Activated CD8-positive, alpha-beta T cell treated with anti-CD3 and anti-CD28 coated beads, Interleukin-2, amount 10 ng/mL, durations not matched to agents 7 days and 5 days (primary cell): ENCODE results near the gene COBLL1. TPM values are rescaled to one million over a fixed set of nuclear protein-coding genes. Genes with fewer than 3 reads are reported as not detected.

Experiments
- ATAC-seq: fragments of 150-1000 bp; cut with Tn5 transposase; one replicate; pipeline ENCODE4 v1.10.0; 2021; ENCODE audit warnings: moderate library complexity
- CTCF ChIA-PET: fragments of 350-600 bp; sonication (Branson Sonifier 250); formaldehyde crosslinking; loops from one replicate; lab custom pipeline; 2021; ENCODE audit warnings: antibody characterized with exemption; lab: Charles Lee
- POLR2A ChIA-PET: fragments of 350-600 bp; sonication (Branson Sonifier 250); formaldehyde crosslinking; loops from one replicate; lab custom pipeline; 2021; ENCODE audit warnings: antibody characterized with exemption; lab: Charles Lee
- DNase-seq: peaks from one replicate; pipeline ENCODE4 v3.0.0-alpha.2; 2020
- H3K27ac Mint-ChIP-seq: one replicate; pipeline ENCODE4 v1.8.0; 2021; ENCODE audit warnings: mild to moderate bottlenecking, mixed read lengths
- H3K27me3 Mint-ChIP-seq: one replicate; pipeline ENCODE4 v1.8.0; 2021; ENCODE audit warnings: low read depth, mixed read lengths
- H3K36me3 Mint-ChIP-seq: one replicate; pipeline ENCODE4 v1.8.0; 2021; ENCODE audit warnings: low read depth, mixed read lengths
- H3K4me1 Mint-ChIP-seq: one replicate; pipeline ENCODE4 v1.8.0; 2021; ENCODE audit warnings: low read depth, mixed read lengths
- H3K4me3 Mint-ChIP-seq: one replicate; pipeline ENCODE4 v1.8.0; 2021; ENCODE audit warnings: mild to moderate bottlenecking, mixed read lengths
- H3K9me3 Mint-ChIP-seq: one replicate; pipeline ENCODE4 v1.8.0; 2022; ENCODE audit warnings: mixed read lengths; ENCODE audit not compliant: insufficient read depth
- total RNA-seq, 2 experiments: library from RNA; stranded (reverse); gene quantifications; one replicate each; pipeline ENCODE4 v1.2.3, GENCODE V29; 2021

The COBLL1 gene
- total RNA-seq, 2 experiments from 2014 or later: not detected

GRCh38 chr2:164812378-164812777 is 29.2 kb downstream of the COBLL1 start:
- H3K27ac Mint-ChIP-seq: no peak overlapping the region
- no peaks in the 10 kb centered on the region for H3K27me3 Mint-ChIP-seq
- CTCF ChIA-PET: no interaction called here
- DNase-seq (no peak), ATAC-seq (no peak)
- POLR2A ChIA-PET: no interaction called here
- no peak overlapping the region for H3K4me3 Mint-ChIP-seq
- H3K36me3 Mint-ChIP-seq: no peaks in the 10 kb centered on the region
- H3K4me1 Mint-ChIP-seq: no peaks in the 10 kb centered on the region
- no peaks in the 10 kb centered on the region for H3K9me3 Mint-ChIP-seq

- POLR2A ChIA-PET: no interaction called here
- CTCF ChIA-PET: no interaction called here
- Mint-ChIP-seq H3K36me3 (no peaks in the 10 kb centered on the region), H3K27me3 (no peaks in the 10 kb centered on the region), H3K4me1 (no peaks in the 10 kb centered on the region), H3K9me3 (no peaks in the 10 kb centered on the region), H3K27ac (no peak overlapping the region), H3K4me3 (no peak overlapping the region)
- DNase-seq (no peak), ATAC-seq (no peak)
Measured at GRCh38 chr2:164811819-164812218, 29.8 kb downstream of the COBLL1 start.

- H3K9me3 Mint-ChIP-seq: no peaks in the 10 kb centered on the region
- no peaks in the 10 kb centered on the region for H3K36me3 Mint-ChIP-seq
- no peak overlapping the region for H3K4me3 Mint-ChIP-seq
- DNase-seq: no peak
- no peaks in the 10 kb centered on the region for H3K4me1 Mint-ChIP-seq
- CTCF ChIA-PET: no interaction called here
- ATAC-seq: no peak
- no peak overlapping the region for H3K27ac Mint-ChIP-seq
- POLR2A ChIA-PET: no interaction called here
- no peaks in the 10 kb centered on the region for H3K27me3 Mint-ChIP-seq
Measured at GRCh38 chr2:164810843-164811242, 30.8 kb downstream of the COBLL1 start.

GRCh38 chr2:164808776-164809175 is 32.8 kb downstream of the COBLL1 start:
- ATAC-seq (no peak), DNase-seq (no peak)
- no peaks in the 10 kb centered on the region for H3K4me1 Mint-ChIP-seq
- POLR2A ChIA-PET: no interaction called here
- CTCF ChIA-PET: no interaction called here
- no peaks in the 10 kb centered on the region for H3K9me3 Mint-ChIP-seq
- H3K27ac Mint-ChIP-seq: no peak overlapping the region
- H3K36me3 Mint-ChIP-seq: no peaks in the 10 kb centered on the region
- H3K4me3 Mint-ChIP-seq: no peak overlapping the region
- H3K27me3 Mint-ChIP-seq: no peaks in the 10 kb centered on the region

GRCh38 chr2:164803776-164804466 is 37.7 kb downstream of the COBLL1 start:
- no peak for DNase-seq
- ChIA-PET POLR2A (no interaction called here), CTCF (no interaction called here)
- Mint-ChIP-seq H3K4me1 (no peaks in the 10 kb centered on the region), H3K4me3 (no peak overlapping the region), H3K27me3 (no peaks in the 10 kb centered on the region), H3K9me3 (no peaks in the 10 kb centered on the region), H3K36me3 (no peaks in the 10 kb centered on the region), H3K27ac (no peak overlapping the region)
- ATAC-seq: no peak

GRCh38 chr2:164802095-164802707 is 39.4 kb downstream of the COBLL1 start:
- Mint-ChIP-seq H3K9me3 (no peaks in the 10 kb centered on the region), H3K4me1 (no peaks in the 10 kb centered on the region), H3K27ac (no peak overlapping the region), H3K36me3 (no peaks in the 10 kb centered on the region), H3K4me3 (no peak overlapping the region), H3K27me3 (no peaks in the 10 kb centered on the region)
- DNase-seq (no peak), ATAC-seq (no peak)
- ChIA-PET POLR2A (no interaction called here), CTCF (no interaction called here)

GRCh38 chr2:164800572-164800971 is 41.1 kb downstream of the COBLL1 start:
- H3K27ac Mint-ChIP-seq: no peak overlapping the region
- ATAC-seq (no peak), DNase-seq (no peak)
- no peaks in the 10 kb centered on the region for H3K27me3 Mint-ChIP-seq
- H3K4me3 Mint-ChIP-seq: no peak overlapping the region
- no peaks in the 10 kb centered on the region for H3K36me3 Mint-ChIP-seq
- H3K4me1 Mint-ChIP-seq: no peaks in the 10 kb centered on the region
- CTCF ChIA-PET: no interaction called here
- POLR2A ChIA-PET: no interaction called here
- H3K9me3 Mint-ChIP-seq: no peaks in the 10 kb centered on the region

GRCh38 chr2:164797627-164798026 is 44.0 kb downstream of the COBLL1 start:
- H3K4me3 Mint-ChIP-seq: no peak overlapping the region
- no peak for DNase-seq
- CTCF ChIA-PET: no interaction called here

GRCh38 chr2:164796999-164797398 is 44.6 kb downstream of the COBLL1 start:
- Mint-ChIP-seq H3K4me3 (no peak overlapping the region), H3K4me1 (no peaks in the 10 kb centered on the region), H3K36me3 (no peaks in the 10 kb centered on the region), H3K27me3 (no peaks in the 10 kb centered on the region), H3K9me3 (no peaks in the 10 kb centered on the region), H3K27ac (no peak overlapping the region)
- no peak for DNase-seq
- ATAC-seq: no peak
- POLR2A ChIA-PET: no interaction called here
- CTCF ChIA-PET: no interaction called here

More at GRCh38 chr2:164797627-164798026, 44.0 kb downstream of the COBLL1 start:
- ATAC-seq: no peak
- Mint-ChIP-seq H3K9me3 (no peaks in the 10 kb centered on the region), H3K27ac (no peak overlapping the region), H3K4me1 (no peaks in the 10 kb centered on the region), H3K36me3 (no peaks in the 10 kb centered on the region), H3K27me3 (no peaks in the 10 kb centered on the region)
- POLR2A ChIA-PET: no interaction called here

GRCh38 chr2:164794432-164795231 is 47.0 kb downstream of the COBLL1 start:
- CTCF ChIA-PET: no interaction called here
- no peaks in the 10 kb centered on the region for H3K9me3 Mint-ChIP-seq

GRCh38 chr2:164794016-164794415 is 47.6 kb downstream of the COBLL1 start:
- no peak overlapping the region for H3K4me3 Mint-ChIP-seq
- no peak for ATAC-seq
- no peaks in the 10 kb centered on the region for H3K9me3 Mint-ChIP-seq
- H3K27me3 Mint-ChIP-seq: no peaks in the 10 kb centered on the region
- CTCF ChIA-PET: no interaction called here
- no peak overlapping the region for H3K27ac Mint-ChIP-seq
- POLR2A ChIA-PET: no interaction called here
- no peaks in the 10 kb centered on the region for H3K36me3 Mint-ChIP-seq
- no peaks in the 10 kb centered on the region for H3K4me1 Mint-ChIP-seq
- DNase-seq: no peak

More at GRCh38 chr2:164794432-164795231, 47.0 kb downstream of the COBLL1 start:
- no peak overlapping the region for H3K4me3 Mint-ChIP-seq
- no peaks in the 10 kb centered on the region for H3K36me3 Mint-ChIP-seq
- POLR2A ChIA-PET: no interaction called here
- no peaks in the 10 kb centered on the region for H3K4me1 Mint-ChIP-seq
- no peaks in the 10 kb centered on the region for H3K27me3 Mint-ChIP-seq
- no peak overlapping the region for H3K27ac Mint-ChIP-seq
- DNase-seq (no peak), ATAC-seq (no peak)

GRCh38 chr2:164793529-164793928 is 48.1 kb downstream of the COBLL1 start:
- ChIA-PET CTCF (no interaction called here), POLR2A (no interaction called here)
- DNase-seq (no peak), ATAC-seq (no peak)
- Mint-ChIP-seq H3K4me3 (no peak overlapping the region), H3K36me3 (no peaks in the 10 kb centered on the region), H3K27me3 (no peaks in the 10 kb centered on the region), H3K27ac (no peak overlapping the region), H3K9me3 (no peaks in the 10 kb centered on the region), H3K4me1 (no peaks in the 10 kb centered on the region)
